Stimulated activated CD8-positive, alpha-beta memory T cell treated with anti-CD3 and anti-CD28 coated beads, Interleukin-7, amount 100 ng/mL, for 48 hours (primary cell): Measurements from ENCODE around the gene KLHL29.

ENCODE experiments used
- DNase-seq, 2 donors: peaks; one replicate each; pipeline ENCODE4 v3.0.0-alpha.2; 2020; ENCODE audit warnings: low read depth in 1 of 2; ENCODE audit errors: extremely low read depth in 1 of 2

KLHL29 gene

GRCh38 chr2:23366720-23367119, 18.3 kb upstream of the KLHL29 start:
- no peak for DNase-seq

GRCh38 chr2:23367760-23368159, 17.2 kb upstream of the KLHL29 start:
- DNase-seq: no peak

- DNase-seq: no peak
Measured at GRCh38 chr2:23373666-23374065, 11.3 kb upstream of the KLHL29 start.

GRCh38 chr2:23375448-23375847, 9.5 kb upstream of the KLHL29 start:
- DNase-seq: no peak

- no peak for DNase-seq
Measured at GRCh38 chr2:23376075-23376474, 8.9 kb upstream of the KLHL29 start.

GRCh38 chr2:23376972-23377371, 8.0 kb upstream of the KLHL29 start:
- no peak for DNase-seq

GRCh38 chr2:23377771-23378170, 7.2 kb upstream of the KLHL29 start:
- DNase-seq: no peak

- DNase-seq: no peak
Measured at GRCh38 chr2:23378496-23378895, 6.5 kb upstream of the KLHL29 start.

- no peak for DNase-seq
Measured at GRCh38 chr2:23379220-23379695, 5.7 kb upstream of the KLHL29 start.

GRCh38 chr2:23380562-23381065, 4.4 kb upstream of the KLHL29 start:
- no peak for DNase-seq

- DNase-seq: no peak
Measured at GRCh38 chr2:23381084-23381483, 3.9 kb upstream of the KLHL29 start.

- no peak for DNase-seq
Measured at GRCh38 chr2:23381485-23381884, 3.5 kb upstream of the KLHL29 start.

- DNase-seq: no peak
Measured at GRCh38 chr2:23383100-23383499, 1.9 kb upstream of the KLHL29 start.

- no peak for DNase-seq
Measured at GRCh38 chr2:23385351-23385747, 370 bp downstream of the KLHL29 start.

GRCh38 chr2:23385748-23386338, 864 bp downstream of the KLHL29 start:
- DNase-seq: no peak

- DNase-seq: no peak
Measured at GRCh38 chr2:23386339-23387220, 1.6 kb downstream of the KLHL29 start.

- DNase-seq: no peak
Measured at GRCh38 chr2:23387221-23387550, 2.2 kb downstream of the KLHL29 start.

GRCh38 chr2:23387845-23388244, 2.9 kb downstream of the KLHL29 start:
- DNase-seq: no peak

- no peak for DNase-seq
Measured at GRCh38 chr2:23388294-23388693, 3.3 kb downstream of the KLHL29 start.

GRCh38 chr2:23388756-23389514, 4.0 kb downstream of the KLHL29 start:
- no peak for DNase-seq

- no peak for DNase-seq
Measured at GRCh38 chr2:23390152-23390551, 5.2 kb downstream of the KLHL29 start.
